ENCODE results near the gene SLC29A2.

Gene SLC29A2

DNA sequence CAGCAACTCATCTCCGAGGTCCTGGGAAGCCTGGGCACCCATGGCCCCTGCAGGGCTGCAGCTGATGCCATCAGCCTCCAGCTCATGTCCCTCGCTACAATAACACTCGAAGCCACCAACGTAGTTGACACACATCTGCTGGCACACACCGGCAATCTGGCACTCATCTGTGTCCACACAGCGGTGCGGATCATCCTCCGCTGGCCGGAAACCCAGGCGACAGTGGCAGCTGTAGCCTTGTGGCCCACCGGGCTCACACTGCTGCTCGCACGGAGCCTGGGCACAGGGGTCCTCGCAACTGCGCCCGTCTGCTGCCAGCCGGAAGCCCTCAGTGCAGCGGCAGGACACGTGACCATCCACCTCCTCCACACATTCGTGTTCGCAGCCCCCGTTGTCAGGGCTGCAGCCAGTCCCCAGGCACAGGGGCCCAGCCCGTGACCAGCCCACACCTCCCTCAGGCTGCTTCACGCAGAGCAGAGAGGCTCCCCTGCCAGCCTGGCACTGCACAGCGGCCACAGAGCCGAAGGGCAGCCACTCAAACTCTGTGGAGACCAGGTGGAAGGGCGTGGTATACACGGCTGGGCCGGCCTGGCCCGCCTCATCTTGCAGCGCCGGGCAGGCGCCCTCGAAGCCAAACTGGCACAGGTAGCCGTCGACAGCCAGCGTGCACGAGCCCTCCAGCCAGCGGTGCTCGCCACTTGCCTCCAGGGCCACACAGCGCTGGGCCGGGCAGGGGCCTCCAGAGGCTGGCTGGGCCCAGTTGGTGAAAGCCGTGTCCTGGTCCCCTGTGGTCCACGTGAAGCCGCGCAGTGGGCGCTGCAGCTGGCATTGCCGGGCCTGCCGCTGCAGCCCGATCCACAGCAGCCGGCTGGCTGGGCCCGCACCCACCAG, 55.4 kb downstream of the SLC29A2 start:
- no peak overlapping the region for H3K4me3 ChIP-seq (ENCODE audit: low read length)
- no peak for TF ChIP-seq ZNF274 (IDR thresholded peaks at IDR 0.05; ENCODE audit: low read depth, low read length)

DNA sequence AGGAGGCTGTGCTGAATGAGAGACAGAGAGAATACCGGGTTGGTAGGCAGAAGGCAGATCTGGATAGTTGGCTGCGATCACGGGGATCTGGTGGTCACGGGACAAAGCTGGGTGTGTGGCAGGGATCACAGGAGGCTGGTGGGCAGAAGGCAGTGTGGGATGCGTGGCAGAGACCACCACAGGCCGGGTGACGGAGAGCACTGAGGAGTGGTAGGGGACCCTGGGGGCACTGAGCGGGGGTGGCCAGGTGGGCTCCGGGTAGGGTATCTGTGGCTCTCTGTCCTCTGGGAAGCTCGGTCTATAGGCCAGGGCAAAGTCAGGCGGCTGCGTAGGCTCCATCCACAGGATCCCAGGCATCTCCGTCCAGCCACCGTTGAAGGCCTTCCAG, 56.1 kb downstream of the SLC29A2 start:
- TF ChIP-seq ZNF274 (IDR thresholded peaks at IDR 0.05; ENCODE audit: low read depth, low read length), result no peak
- H3K4me3 ChIP-seq (ENCODE audit: low read length), result no peak overlapping the region

DNA sequence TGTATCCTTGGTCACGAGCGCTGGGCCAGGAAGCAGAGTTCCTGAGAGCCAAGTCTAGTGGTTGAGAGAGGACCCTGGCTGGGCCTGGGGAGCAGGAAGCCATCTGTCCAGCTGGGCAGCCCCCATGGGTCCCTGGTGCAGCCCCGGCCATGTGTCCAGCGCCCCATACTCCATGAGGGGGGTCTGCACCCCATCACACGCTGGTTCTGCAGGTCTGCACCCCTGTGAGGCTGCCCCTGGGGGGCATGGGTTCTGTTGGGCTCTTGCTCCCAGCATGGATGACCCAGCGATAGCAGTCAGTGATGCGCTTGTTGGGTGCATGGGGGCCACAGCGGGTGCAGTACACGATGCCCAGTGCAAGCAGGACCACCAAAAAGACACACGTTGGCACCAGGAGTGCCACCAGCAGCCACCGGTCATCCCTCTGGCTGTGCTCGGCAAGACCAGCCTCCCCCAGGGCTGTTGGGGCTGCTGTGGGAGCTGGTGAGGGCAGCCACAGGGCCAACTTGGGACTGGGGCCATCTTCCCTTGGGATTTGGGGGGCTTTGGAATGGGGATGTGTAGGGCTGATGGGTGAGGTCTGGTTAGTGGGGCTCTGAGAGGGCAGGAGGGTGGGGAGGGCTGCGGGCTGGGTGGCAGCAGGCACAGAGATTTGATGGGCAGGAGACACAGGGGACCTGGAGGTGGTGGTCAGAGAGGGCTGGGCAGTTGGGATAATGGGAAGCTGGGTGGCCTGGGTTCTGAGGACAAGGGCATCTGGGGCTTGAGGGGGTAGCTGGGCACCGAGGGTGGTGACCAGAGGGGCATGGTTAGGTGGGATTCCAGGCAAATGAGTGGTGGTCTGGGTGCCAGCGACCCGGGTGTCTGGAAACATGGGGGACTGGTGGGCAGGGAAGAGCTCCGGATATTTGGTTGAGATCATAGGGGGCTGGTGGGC, 56.7 kb downstream of the SLC29A2 start:
- no peak for TF ChIP-seq ZNF274 (IDR thresholded peaks at IDR 0.05; ENCODE audit: low read depth, low read length)
- no peak overlapping the region for H3K4me3 ChIP-seq (ENCODE audit: low read length)

DNA sequence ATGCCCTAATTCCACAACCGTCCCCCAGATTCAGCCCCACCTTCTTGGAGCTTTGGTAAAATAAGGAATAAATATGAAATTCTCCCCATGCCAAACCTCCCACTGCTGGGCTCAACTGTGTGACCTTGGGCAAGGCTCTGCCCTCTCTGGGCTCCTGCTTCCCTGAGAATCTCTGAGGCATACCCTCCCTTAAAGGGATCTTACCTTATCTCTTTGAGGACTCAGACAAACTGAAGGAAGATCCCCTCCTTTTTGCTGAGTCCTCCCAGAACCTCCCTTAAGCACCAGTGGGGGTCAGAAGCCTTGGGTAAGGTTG, 57.4 kb downstream of the SLC29A2 start:
- TF ChIP-seq ZNF274 (IDR thresholded peaks at IDR 0.05; ENCODE audit: low read depth, low read length), result no peak

DNA sequence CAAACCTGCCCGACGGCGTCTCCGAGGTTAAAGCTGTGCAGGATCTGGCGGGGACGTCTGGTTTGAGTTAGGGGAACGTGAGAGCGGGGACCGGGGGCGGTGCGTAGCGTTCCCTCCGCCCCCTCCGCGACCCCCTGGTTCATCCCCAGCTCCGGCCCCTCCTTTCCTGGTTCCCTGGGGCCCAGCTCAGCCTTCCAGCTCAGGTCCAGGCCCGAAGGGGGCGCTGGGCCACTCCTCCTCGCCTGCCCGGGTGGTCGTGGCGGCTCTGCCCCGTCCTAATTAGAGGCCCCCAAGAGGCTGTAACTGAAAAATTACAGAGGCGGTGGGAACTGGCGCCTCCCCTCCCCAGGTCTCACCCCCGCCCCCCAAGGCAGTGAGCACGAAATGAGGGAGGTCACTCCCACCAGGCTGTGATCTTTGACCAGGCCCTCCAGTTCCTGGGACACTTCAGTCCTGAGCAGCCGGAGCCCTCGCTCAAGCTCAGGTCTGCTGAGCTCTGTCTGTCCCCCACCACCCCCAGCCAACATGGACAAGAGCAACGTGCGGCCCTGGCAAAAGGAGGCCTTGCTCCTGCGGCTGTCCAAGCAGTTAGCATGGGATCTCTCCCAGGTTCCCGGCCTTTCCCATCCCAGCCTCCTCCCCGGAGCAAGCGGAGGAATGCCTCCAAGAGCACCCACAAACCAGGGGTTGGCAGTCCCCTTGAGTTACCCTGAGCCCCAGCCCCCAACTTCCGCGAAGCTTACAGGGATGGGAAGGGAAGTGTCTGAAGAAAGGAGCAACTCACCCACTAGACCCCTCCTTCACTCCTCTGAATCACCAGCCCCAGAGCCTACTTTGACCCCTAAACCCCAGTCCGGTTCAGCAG, 58.0 kb downstream of the SLC29A2 start:
- no peak for TF ChIP-seq ZNF274 (IDR thresholded peaks at IDR 0.05; ENCODE audit: low read depth, low read length)
- no peak overlapping the region; the same call in 1 of the 2 replicates for H3K4me3 ChIP-seq (ENCODE audit: low read length)

More for the DNA sequence above, 57.4 kb downstream of the SLC29A2 start:
- no peak overlapping the region for H3K4me3 ChIP-seq (ENCODE audit: low read length)

DNA sequence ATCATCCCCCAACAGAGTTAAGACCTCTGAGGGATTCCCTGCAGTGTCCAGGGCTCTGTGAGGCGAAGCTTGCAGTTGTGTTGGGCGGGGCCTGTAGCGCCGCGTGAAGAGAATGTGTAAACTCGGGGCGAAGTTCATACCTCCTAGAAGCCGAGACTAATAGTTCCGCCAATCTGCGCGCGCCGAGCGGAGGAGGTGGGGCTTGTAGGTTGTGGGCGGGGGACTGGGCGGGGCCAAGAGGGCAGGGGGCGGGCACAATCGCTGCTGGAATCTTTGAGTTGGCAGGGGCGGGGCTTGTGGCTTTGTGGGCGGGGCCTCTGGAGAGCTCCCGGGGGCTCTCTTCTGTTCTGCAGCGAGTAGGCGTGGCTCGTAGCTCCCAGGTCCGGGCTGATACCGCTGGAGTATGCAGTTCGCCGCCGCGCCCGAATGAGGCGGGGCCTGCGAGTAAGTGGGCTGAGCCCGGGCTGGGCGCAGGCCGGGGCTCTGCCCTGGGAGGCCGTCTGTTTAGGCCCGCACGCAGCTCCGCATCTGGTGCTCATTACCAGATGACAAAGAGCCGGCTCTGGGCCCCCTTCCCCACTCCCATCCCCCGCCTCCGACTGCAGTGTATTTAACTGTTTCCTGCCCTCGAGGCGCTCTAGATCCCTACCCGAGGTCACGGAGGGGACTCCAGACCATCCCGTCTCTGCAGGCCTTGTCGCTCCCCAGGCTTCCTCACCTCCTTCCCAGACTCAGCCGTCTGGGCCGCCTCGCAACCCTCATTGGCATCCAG, 58.8 kb downstream of the SLC29A2 start:
- H3K4me3 ChIP-seq (ENCODE audit: low read length), result peak overlapping the region; percentile 66; the same call in 1 of the 2 replicates
- TF ChIP-seq ZNF274 (IDR thresholded peaks at IDR 0.05; ENCODE audit: low read depth, low read length), result no peak

Data from GM08714 (cell line).